Common myeloid progenitor, CD34-positive (primary cell): ENCODE results near the gene MXRA8.

ENCODE experiments used
- CTCF ChIA-PET: fragments of 350-600 bp; sonication (Branson Sonifier 250); formaldehyde crosslinking; loops from one replicate; lab custom pipeline; 2021; ENCODE audit warnings: antibody characterized with exemption; lab: Charles Lee
- POLR2A ChIA-PET: fragments of 350-600 bp; sonication (Branson Sonifier 250); formaldehyde crosslinking; loops from one replicate; lab custom pipeline; 2021; ENCODE audit warnings: antibody characterized with exemption; lab: Charles Lee
- DNase-seq, 3 donors: peaks; one replicate each; pipeline versions ENCODE4 v3.0.0 to v3.0.0-alpha.2; 2013
- H3K27ac ChIP-seq, 2 experiments: 1 replicate in 1 of 2; 2 replicates in 1 of 2; pipeline ENCODE4 v1.7.0; 2013; ENCODE audit warnings: inconsistent platforms in 2 of 2, low read length in 2 of 2, mild to moderate bottlenecking in 2 of 2, low read depth in 1 of 2, moderate library complexity in 1 of 2; ENCODE audit not compliant: severe bottlenecking in 2 of 2, insufficient read depth in 1 of 2, poor library complexity in 1 of 2
- H3K27me3 ChIP-seq, 5 experiments: replicated peaks in 2 of 5; 1 replicate in 3 of 5; 2 replicates in 2 of 5; pipeline versions ENCODE4 v1.6.1 to v1.7.0; 2013; ENCODE audit warnings: low read length in 4 of 5, mild to moderate bottlenecking in 2 of 5, moderate library complexity in 2 of 5, inconsistent platforms in 1 of 5; ENCODE audit not compliant: insufficient read depth in 5 of 5, control insufficient read depth in 4 of 5
- H3K36me3 ChIP-seq, 4 experiments: 1 replicate in 2 of 4; 2 replicates in 2 of 4; pipeline versions ENCODE4 v1.6.1 to v1.7.0; 2013; ENCODE audit warnings: low read length in 3 of 4, control low read depth in 1 of 4, mild to moderate bottlenecking in 1 of 4; ENCODE audit not compliant: control insufficient read depth in 4 of 4, insufficient read depth in 4 of 4
- H3K4me1 ChIP-seq, 4 experiments: 1 replicate in 3 of 4; 2 replicates in 1 of 4; pipeline versions ENCODE4 v1.6.1 to v1.7.1; 2013; ENCODE audit warnings: low read length in 3 of 4, mild to moderate bottlenecking in 3 of 4, control low read depth in 1 of 4, inconsistent platforms in 1 of 4, moderate library complexity in 1 of 4; ENCODE audit not compliant: control insufficient read depth in 4 of 4, insufficient read depth in 4 of 4; ENCODE audit errors: control extremely low read depth in 1 of 4
- H3K4me3 ChIP-seq, 7 experiments: 1 replicate in 4 of 7; 2 replicates in 3 of 7; pipeline versions ENCODE4 v1.5.1 to v1.7.0; 2013; ENCODE audit warnings: mild to moderate bottlenecking in 7 of 7, low read length in 6 of 7, moderate library complexity in 6 of 7, inconsistent platforms in 2 of 7, low read depth in 2 of 7, control low read depth in 1 of 7; ENCODE audit not compliant: insufficient read depth in 4 of 7, control insufficient read depth in 1 of 7; ENCODE audit errors: extremely low read depth in 1 of 7
- H3K9me3 ChIP-seq, 5 experiments: 1 replicate in 4 of 5; 2 replicates in 1 of 5; pipeline versions ENCODE4 v1.6.1 to v1.7.1; 2013; ENCODE audit warnings: low read length in 4 of 5, mild to moderate bottlenecking in 2 of 5, inconsistent platforms in 1 of 5, low read depth in 1 of 5, moderate library complexity in 1 of 5; ENCODE audit not compliant: control insufficient read depth in 4 of 5, insufficient read depth in 2 of 5; ENCODE audit errors: control extremely low read depth in 1 of 5
- WGBS: methylation state at CpG from one replicate; pipeline ENCODE4 v1.1.5; 2013; ENCODE audit not compliant: insufficient coverage; 5-methylcytosine and 5-hydroxymethylcytosine counted together

The MXRA8 gene

DNA sequence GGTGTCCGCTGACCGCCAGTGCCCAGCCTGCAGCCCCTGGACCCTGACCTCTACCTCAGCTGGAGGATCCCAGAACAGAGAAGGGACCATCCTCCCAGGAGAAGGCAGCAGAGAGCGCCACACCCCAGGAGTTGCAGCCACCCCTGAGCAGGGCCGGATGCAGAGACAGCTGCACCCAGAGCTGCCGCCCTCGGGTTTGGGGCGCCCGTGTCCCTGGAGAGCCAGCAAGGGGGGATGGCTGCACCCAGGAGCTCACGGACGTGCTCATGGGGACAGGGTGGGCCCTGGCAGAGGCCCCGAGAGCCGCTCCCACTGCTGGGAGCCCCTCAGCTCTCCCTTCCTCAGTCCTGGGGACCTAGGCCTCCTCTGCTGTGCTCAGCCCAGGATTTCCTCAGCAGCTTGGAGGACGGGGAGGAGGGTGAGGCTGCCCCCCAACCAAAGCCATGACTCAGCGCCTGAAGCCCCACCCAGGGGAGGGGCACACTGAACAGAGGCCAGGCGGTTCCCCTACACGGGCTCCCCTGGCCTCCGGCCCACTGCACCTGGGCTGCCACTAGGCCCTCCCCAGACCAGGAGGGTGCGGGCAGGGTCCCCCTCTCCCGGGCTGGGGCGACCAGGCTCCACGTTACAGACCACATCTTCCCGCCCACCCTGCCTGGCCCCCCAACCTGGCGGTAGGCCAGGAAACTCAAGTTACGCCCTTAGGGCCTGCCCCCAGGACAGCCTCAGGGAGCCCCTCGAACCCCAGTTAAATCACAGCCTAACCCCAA lies 52.9 kb downstream of the MXRA8 start:
- DNase-seq, result peak; percentile 82 to 94 (median 93)
- WGBS, result 1% methylated on average over 23 of the region's 25 CpGs
- Histone ChIP-seq H3K27me3 (no peaks in the 10 kb centered on the region), H3K9me3 (no peaks in the 10 kb centered on the region), H3K4me1 (peaks cover 4 to 55% (median 51%) of the 10 kb centered on the region in 4 experiments), H3K36me3 (peaks cover 0 to 13% (median 6%) of the 10 kb centered on the region in 4 experiments), H3K4me3 (peak overlapping the region; percentile 27 to 88 (median 80)), H3K27ac (peak overlapping the region in 1 of 2 experiments; percentile 76)
- POLR2A ChIA-PET, result interaction anchor here (0.6 to 0.7 kb wide), 2 partner anchors 10 to 107 kb away, joined by 3 read pairs; no protein-coding TSS in a partner anchor
- CTCF ChIA-PET, result interaction anchor here (0.6 to 1.4 kb wide), 3 partner anchors 15 to 484 kb away, joined by 3 to 4 read pairs (median 4); no protein-coding TSS in a partner anchor

DNA sequence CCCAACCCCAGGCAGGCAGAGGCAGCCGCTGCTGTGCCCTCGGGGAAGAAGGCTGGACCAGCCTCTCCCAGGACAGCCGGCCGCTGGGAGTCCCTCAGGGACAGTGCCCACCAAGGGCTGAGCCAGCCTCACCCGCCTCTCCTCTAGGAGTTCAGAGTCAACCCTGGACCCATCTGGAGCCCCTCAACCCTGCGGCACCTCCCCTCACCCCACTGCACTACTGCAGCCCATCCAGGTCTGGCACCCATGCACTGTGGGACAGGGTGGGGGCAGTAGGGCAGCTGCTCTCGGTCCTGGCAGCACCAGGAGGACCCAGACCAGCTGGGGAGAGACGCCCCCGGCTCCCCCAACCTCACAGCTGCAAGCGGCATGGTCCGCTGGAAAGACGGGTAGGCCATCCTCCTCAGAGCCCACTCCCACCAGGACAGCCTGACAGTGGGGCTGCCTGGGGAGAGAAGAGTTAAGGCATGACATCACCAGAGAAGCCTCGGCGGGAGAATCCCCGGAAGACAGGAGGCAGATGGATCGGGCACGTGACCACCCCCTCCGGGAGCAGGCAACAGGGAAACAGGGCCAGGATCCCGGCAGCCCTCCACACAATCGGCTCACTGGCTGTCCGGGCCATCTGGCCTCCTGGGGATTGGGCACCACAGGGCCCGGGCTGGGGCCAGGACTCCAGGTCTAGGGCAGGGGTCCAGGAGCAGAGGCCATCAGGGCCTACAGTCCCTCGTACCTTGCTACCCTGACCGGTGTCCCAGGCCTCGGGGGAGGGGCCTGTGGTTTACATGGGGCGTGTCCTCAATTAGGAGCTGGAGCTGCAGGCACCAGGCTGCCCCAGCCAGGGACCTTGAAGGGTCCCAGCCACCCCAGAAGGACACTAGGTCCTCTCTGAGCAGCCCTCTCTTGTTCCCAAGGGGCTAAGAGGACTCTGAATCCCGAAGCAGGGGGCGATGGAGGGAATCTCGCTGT lies 53.7 kb downstream of the MXRA8 start:
- DNase-seq, result no peak
- H3K4me1 ChIP-seq, result peaks cover 4 to 53% (median 48%) of the 10 kb centered on the region in 4 experiments
- H3K27ac ChIP-seq, result peak overlapping the region in 1 of 2 experiments; percentile 76
- CTCF ChIA-PET, result interaction anchor here (1.1 to 1.4 kb wide), 2 partner anchors 14 to 20 kb away, joined by 4 read pairs; no protein-coding TSS in a partner anchor
- 35% methylated on average over 25 of the region's 29 CpGs for WGBS
- POLR2A ChIA-PET, result interaction anchor here (0.6 to 0.7 kb wide), 2 partner anchors 9 to 106 kb away, joined by 3 read pairs; no protein-coding TSS in a partner anchor
- H3K9me3 ChIP-seq, result no peaks in the 10 kb centered on the region
- H3K4me3 ChIP-seq, result peak overlapping the region in 6 of 7 experiments; percentile 50 to 88 (median 82)
- H3K36me3 ChIP-seq, result peaks cover 0 to 8% (median under 1%) of the 10 kb centered on the region in 4 experiments
- no peaks in the 10 kb centered on the region for H3K27me3 ChIP-seq

DNA sequence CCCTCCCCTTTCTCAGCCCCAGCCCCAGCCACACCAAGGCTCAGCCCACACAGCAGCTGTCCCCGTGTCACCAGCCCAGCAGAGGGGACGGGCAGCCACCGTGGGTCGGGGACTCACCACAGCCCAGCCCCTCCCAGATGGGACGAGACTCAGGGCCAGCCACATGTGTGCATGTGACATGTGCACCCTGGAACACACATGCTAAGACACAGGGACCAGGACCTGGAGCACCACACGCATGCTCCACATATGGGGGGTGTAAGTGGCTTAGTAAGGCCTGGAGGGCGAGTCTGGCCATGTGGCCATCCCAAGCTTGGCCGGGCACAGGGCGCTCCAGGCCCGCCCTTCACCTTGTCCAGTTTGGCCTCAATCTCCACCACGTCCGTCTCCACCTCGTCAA lies 54.6 kb downstream of the MXRA8 start:
- Histone ChIP-seq H3K27me3 (no peaks in the 10 kb centered on the region), H3K4me3 (no peak overlapping the region), H3K36me3 (peaks cover 0 to 7% (median 0%) of the 10 kb centered on the region in 4 experiments), H3K27ac (no peak overlapping the region), H3K4me1 (peaks cover 4 to 44% (median 39%) of the 10 kb centered on the region in 4 experiments), H3K9me3 (no peaks in the 10 kb centered on the region)
- DNase-seq, result no peak
- ChIA-PET POLR2A (no interaction called here), CTCF (interaction anchor here (1.2 kb wide), 1 partner anchor 11 kb away, joined by 3 read pairs; no protein-coding TSS in a partner anchor)
- 96% methylated on average over 13 of the region's 13 CpGs for WGBS

DNA sequence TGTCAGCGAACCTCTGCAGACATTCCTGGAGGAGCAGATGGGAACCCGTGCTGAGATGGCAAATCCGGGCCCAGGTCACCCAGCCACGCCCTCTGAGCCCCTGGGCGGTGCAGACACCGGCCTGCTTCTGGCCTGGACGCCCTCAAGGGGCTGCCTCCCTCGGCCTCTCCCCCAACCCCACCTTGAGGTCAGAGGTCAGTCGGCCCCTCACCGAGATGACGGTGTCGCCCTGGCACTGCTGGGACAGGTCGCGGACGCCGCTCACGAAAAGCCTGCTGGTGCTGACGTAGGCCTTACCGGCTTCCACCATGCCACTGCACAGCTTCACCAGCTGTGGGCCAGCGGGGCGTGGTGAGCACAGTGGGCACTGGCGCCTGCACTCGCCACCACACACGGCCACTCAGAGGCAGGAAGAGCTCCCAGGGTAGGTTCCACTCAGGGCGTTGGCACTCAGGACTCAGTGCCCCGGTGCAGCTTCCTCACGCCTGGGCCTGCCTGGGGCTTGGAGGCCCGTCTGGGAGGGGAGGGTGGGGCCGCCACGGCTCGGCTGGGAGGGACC lies 55.3 kb downstream of the MXRA8 start:
- 88% methylated on average over 28 of the region's 31 CpGs for WGBS
- ChIA-PET CTCF (interaction anchor here (1.2 kb wide), 1 partner anchor 11 kb away, joined by 3 read pairs; no protein-coding TSS in a partner anchor), POLR2A (no interaction called here)
- Histone ChIP-seq H3K27ac (no peak overlapping the region), H3K4me3 (no peak overlapping the region), H3K9me3 (no peaks in the 10 kb centered on the region), H3K4me1 (peaks cover 4 to 43% (median 37%) of the 10 kb centered on the region in 4 experiments), H3K36me3 (peaks cover 0 to 7% (median 0%) of the 10 kb centered on the region in 4 experiments), H3K27me3 (no peaks in the 10 kb centered on the region)
- peak in 2 of 3 donors; percentile 37 to 51 for DNase-seq
